ENCODE results near the gene CRYM. TPM values are rescaled to one million over a fixed set of nuclear protein-coding genes. Genes with fewer than 3 reads are reported as not detected.
A peak's percentile ranks its signal among the peaks of the same experiment; 100 is the strongest.

The CRYM gene
- total and polyA plus RNA-seq, 10 of the 15 experiments (the other 5 are each of a cell fraction or from before 2014, with no cell fraction given): 0.30 to 6.1 (median 3.9) TPM

DNA sequence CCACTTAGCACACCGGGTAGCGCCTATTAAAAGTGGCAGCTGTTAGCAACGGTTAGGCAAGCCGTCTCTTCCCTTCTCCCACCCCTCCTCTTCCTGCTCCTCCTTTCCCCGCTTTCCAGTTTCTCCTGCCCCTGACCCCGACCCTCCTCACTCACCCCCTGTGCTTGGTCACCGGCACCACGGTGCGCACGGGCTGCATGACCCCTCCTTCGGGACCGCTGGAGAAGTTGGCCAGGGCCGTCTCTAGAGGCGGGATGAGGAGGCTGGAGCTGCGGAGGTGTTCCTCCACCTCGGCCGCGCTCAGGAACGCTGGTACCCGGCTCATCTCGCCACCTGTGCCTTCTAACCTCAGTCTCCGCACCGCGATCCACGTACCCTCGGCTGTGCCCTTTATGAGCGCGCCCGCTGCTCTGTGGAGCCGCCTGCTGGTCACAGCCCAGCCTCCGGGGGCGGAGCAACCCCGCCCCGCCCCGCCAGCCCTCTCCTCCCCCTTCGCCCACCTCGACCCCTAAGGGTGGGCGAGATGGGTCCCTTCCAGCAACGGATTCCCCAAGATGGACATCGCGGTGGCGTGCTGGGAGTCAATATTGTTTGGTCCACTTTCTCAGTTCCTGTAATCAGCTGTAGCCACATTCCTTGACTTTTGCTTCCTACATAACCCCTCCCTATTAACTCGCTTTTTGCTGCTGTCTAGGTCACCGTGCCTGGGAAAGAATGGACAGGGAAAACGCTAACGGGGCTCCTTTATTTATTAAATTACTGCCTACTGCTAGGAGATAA lies at the start of gene CRYM (continued):
- TF ChIP-seq, protein P1, sequence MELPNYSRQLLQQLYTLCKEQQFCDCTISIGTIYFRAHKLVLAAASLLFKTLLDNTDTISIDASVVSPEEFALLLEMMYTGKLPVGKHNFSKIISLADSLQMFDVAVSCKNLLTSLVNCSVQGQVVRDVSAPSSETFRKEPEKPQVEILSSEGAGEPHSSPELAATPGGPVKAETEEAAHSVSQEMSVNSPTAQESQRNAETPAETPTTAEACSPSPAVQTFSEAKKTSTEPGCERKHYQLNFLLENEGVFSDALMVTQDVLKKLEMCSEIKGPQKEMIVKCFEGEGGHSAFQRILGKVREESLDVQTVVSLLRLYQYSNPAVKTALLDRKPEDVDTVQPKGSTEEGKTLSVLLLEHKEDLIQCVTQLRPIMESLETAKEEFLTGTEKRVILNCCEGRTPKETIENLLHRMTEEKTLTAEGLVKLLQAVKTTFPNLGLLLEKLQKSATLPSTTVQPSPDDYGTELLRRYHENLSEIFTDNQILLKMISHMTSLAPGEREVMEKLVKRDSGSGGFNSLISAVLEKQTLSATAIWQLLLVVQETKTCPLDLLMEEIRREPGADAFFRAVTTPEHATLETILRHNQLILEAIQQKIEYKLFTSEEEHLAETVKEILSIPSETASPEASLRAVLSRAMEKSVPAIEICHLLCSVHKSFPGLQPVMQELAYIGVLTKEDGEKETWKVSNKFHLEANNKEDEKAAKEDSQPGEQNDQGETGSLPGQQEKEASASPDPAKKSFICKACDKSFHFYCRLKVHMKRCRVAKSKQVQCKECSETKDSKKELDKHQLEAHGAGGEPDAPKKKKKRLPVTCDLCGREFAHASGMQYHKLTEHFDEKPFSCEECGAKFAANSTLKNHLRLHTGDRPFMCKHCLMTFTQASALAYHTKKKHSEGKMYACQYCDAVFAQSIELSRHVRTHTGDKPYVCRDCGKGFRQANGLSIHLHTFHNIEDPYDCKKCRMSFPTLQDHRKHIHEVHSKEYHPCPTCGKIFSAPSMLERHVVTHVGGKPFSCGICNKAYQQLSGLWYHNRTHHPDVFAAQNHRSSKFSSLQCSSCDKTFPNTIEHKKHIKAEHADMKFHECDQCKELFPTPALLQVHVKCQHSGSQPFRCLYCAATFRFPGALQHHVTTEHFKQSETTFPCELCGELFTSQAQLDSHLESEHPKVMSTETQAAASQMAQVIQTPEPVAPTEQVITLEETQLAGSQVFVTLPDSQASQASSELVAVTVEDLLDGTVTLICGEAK (IDR thresholded peaks at IDR 0.05; ENCODE audit: borderline replicate concordance): no peak
- TF ChIP-seq ZNF274 (IDR thresholded peaks at IDR 0.05; ENCODE audit: insufficient read depth, insufficient read length) (no peak), CHD1 (IDR thresholded peaks at IDR 0.05; ENCODE audit: low read depth, low read length) (no peak), NFIC (IDR thresholded peaks at IDR 0.05; ENCODE audit: low read depth, low read length) (no peak), ZNF207 (IDR thresholded peaks at IDR 0.05; ENCODE audit: borderline replicate concordance) (no peak), YY1 (IDR thresholded peaks at IDR 0.05; ENCODE audit: low read depth, low read length) (peak; percentile 58; the same call in 1 of the 2 replicates), IKZF2 (IDR thresholded peaks at IDR 0.05) (peak in 1 of 2 experiments; percentile 30; a peak in 1 of 4 replicates), FOS (IDR thresholded peaks at IDR 0.05; ENCODE audit: borderline replicate concordance, extremely low read depth, insufficient read length) (no peak), EED (IDR thresholded peaks at IDR 0.05; ENCODE audit: low read depth) (no peak), TCF7 (IDR thresholded peaks at IDR 0.05; ENCODE audit: borderline replicate concordance) (no peak), ATF7 (IDR thresholded peaks at IDR 0.05; ENCODE audit: low read depth) (no peak), RFX5 (IDR thresholded peaks at IDR 0.05; ENCODE audit: low read depth, low read length) (no peak), TCF12 (IDR thresholded peaks at IDR 0.05; ENCODE audit: low read depth, low read length) (no peak)
- TF ChIP-seq, protein P2, sequence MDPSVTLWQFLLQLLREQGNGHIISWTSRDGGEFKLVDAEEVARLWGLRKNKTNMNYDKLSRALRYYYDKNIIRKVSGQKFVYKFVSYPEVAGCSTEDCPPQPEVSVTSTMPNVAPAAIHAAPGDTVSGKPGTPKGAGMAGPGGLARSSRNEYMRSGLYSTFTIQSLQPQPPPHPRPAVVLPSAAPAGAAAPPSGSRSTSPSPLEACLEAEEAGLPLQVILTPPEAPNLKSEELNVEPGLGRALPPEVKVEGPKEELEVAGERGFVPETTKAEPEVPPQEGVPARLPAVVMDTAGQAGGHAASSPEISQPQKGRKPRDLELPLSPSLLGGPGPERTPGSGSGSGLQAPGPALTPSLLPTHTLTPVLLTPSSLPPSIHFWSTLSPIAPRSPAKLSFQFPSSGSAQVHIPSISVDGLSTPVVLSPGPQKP (IDR thresholded peaks at IDR 0.05; ENCODE audit: low read depth, low read length): no peak
- TF ChIP-seq, protein P3, sequence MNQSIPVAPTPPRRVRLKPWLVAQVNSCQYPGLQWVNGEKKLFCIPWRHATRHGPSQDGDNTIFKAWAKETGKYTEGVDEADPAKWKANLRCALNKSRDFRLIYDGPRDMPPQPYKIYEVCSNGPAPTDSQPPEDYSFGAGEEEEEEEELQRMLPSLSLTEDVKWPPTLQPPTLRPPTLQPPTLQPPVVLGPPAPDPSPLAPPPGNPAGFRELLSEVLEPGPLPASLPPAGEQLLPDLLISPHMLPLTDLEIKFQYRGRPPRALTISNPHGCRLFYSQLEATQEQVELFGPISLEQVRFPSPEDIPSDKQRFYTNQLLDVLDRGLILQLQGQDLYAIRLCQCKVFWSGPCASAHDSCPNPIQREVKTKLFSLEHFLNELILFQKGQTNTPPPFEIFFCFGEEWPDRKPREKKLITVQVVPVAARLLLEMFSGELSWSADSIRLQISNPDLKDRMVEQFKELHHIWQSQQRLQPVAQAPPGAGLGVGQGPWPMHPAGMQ (IDR thresholded peaks at IDR 0.05; ENCODE audit: borderline replicate concordance): no peak
- TF ChIP-seq, protein P4, sequence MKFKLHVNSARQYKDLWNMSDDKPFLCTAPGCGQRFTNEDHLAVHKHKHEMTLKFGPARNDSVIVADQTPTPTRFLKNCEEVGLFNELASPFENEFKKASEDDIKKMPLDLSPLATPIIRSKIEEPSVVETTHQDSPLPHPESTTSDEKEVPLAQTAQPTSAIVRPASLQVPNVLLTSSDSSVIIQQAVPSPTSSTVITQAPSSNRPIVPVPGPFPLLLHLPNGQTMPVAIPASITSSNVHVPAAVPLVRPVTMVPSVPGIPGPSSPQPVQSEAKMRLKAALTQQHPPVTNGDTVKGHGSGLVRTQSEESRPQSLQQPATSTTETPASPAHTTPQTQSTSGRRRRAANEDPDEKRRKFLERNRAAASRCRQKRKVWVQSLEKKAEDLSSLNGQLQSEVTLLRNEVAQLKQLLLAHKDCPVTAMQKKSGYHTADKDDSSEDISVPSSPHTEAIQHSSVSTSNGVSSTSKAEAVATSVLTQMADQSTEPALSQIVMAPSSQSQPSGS (IDR thresholded peaks at IDR 0.05; ENCODE audit: low read length): no peak
- TF ChIP-seq, protein P5, sequence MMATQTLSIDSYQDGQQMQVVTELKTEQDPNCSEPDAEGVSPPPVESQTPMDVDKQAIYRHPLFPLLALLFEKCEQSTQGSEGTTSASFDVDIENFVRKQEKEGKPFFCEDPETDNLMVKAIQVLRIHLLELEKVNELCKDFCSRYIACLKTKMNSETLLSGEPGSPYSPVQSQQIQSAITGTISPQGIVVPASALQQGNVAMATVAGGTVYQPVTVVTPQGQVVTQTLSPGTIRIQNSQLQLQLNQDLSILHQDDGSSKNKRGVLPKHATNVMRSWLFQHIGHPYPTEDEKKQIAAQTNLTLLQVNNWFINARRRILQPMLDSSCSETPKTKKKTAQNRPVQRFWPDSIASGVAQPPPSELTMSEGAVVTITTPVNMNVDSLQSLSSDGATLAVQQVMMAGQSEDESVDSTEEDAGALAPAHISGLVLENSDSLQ (IDR thresholded peaks at IDR 0.05): no peak
- TF ChIP-seq, protein P6, sequence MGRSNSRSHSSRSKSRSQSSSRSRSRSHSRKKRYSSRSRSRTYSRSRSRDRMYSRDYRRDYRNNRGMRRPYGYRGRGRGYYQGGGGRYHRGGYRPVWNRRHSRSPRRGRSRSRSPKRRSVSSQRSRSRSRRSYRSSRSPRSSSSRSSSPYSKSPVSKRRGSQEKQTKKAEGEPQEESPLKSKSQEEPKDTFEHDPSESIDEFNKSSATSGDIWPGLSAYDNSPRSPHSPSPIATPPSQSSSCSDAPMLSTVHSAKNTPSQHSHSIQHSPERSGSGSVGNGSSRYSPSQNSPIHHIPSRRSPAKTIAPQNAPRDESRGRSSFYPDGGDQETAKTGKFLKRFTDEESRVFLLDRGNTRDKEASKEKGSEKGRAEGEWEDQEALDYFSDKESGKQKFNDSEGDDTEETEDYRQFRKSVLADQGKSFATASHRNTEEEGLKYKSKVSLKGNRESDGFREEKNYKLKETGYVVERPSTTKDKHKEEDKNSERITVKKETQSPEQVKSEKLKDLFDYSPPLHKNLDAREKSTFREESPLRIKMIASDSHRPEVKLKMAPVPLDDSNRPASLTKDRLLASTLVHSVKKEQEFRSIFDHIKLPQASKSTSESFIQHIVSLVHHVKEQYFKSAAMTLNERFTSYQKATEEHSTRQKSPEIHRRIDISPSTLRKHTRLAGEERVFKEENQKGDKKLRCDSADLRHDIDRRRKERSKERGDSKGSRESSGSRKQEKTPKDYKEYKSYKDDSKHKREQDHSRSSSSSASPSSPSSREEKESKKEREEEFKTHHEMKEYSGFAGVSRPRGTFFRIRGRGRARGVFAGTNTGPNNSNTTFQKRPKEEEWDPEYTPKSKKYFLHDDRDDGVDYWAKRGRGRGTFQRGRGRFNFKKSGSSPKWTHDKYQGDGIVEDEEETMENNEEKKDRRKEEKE (IDR thresholded peaks at IDR 0.05): no peak
